Measurements from ENCODE around the gene TLE5.
"Not testable (repeated sequence)": the region's sequence is repeated elsewhere in the genome, so short reads cannot be mapped to it uniquely, and the experiment has no call there.

The TLE5 gene

GRCh38 chr19:3025549-3025886 is 36.8 kb downstream of the TLE5 start:
- DNase-seq (ENCODE audit: low spot score) = no peak

- DNase-seq (ENCODE audit: low spot score) = peak; percentile 65
Observed at GRCh38 chr19:3024870-3025548, 37.3 kb downstream of the TLE5 start.

GRCh38 chr19:3024509-3024869 is 37.8 kb downstream of the TLE5 start:
- no peak for DNase-seq (ENCODE audit: low spot score)

GRCh38 chr19:3020321-3020960 is 41.9 kb downstream of the TLE5 start:
- peak; percentile 5 for DNase-seq (ENCODE audit: low spot score)

- peak; percentile 12 for DNase-seq (ENCODE audit: low spot score)
Observed at GRCh38 chr19:3019211-3019854, 43.0 kb downstream of the TLE5 start.

GRCh38 chr19:3017923-3018322 is 44.4 kb downstream of the TLE5 start:
- DNase-seq (ENCODE audit: low spot score) = no peak

GRCh38 chr19:3015126-3016057 is 46.9 kb downstream of the TLE5 start:
- DNase-seq (ENCODE audit: low spot score) = peak; percentile 37

GRCh38 chr19:3014135-3014534 is 48.2 kb downstream of the TLE5 start:
- peak; percentile 12 for DNase-seq (ENCODE audit: low spot score)

- DNase-seq (ENCODE audit: low spot score) = peak; percentile 30
Observed at GRCh38 chr19:3013263-3013725, 49.0 kb downstream of the TLE5 start.

GRCh38 chr19:3012621-3013262 is 49.6 kb downstream of the TLE5 start:
- peak; percentile 21 for DNase-seq (ENCODE audit: low spot score)

- DNase-seq (ENCODE audit: low spot score) = not testable (repeated sequence)
Observed at GRCh38 chr19:3012059-3012458, 50.2 kb downstream of the TLE5 start.

GRCh38 chr19:3010871-3011270 is 51.4 kb downstream of the TLE5 start:
- peak; percentile 39 for DNase-seq (ENCODE audit: low spot score)

GRCh38 chr19:3008994-3009393 is 53.3 kb downstream of the TLE5 start:
- no peak for DNase-seq (ENCODE audit: low spot score)

- peak; percentile 20 for DNase-seq (ENCODE audit: low spot score)
Observed at GRCh38 chr19:3007975-3008374, 54.3 kb downstream of the TLE5 start.

GRCh38 chr19:3006075-3006767 is 56.1 kb downstream of the TLE5 start:
- DNase-seq (ENCODE audit: low spot score) = peak; percentile 36

GRCh38 chr19:3005345-3005744 is 57.0 kb downstream of the TLE5 start:
- DNase-seq (ENCODE audit: low spot score) = peak; percentile 21

- no peak for DNase-seq (ENCODE audit: low spot score)
Observed at GRCh38 chr19:3004522-3004921, 57.8 kb downstream of the TLE5 start.

GRCh38 chr19:3003046-3003445 is 59.2 kb downstream of the TLE5 start:
- peak; percentile 14 for DNase-seq (ENCODE audit: low spot score)

All from D341Med (cell line).